GM12878 (cell line): ENCODE data around the gene PRDM8. TPM values are rescaled to one million over a fixed set of nuclear protein-coding genes. Genes with fewer than 3 reads are reported as not detected.

Experiments used
- ATF3 ChIP-seq: IDR thresholded peaks from 2 replicates; pipeline ENCODE4 v1.6.1; 2011; ENCODE audit warnings: low read depth, mild to moderate bottlenecking, low read length, moderate library complexity, borderline replicate concordance; ENCODE audit errors: extremely low read depth
- CBX3 ChIP-seq: fragments of 200-600 bp; sonication (generic); IDR thresholded peaks from 2 replicates; pipeline ENCODE4 v1.6.1; 2016; ENCODE audit warnings: low read depth, borderline replicate concordance
- E2F8 ChIP-seq: fragments of 450-650 bp; IDR thresholded peaks from 2 replicates; pipeline ENCODE4 v1.6.1; 2018; ENCODE audit warnings: mild to moderate bottlenecking, low read depth, moderate library complexity; ENCODE audit not compliant: partially characterized antibody
- E4F1 ChIP-seq: fragments of 450-650 bp; IDR thresholded peaks from 2 replicates; pipeline ENCODE4 v1.6.1; 2018; ENCODE audit warnings: borderline replicate concordance, mild to moderate bottlenecking; ENCODE audit not compliant: partially characterized antibody
- FOS ChIP-seq: IDR thresholded peaks from 3 replicates; pipeline ENCODE4 v1.6.1; 2011; ENCODE audit warnings: borderline replicate concordance; ENCODE audit not compliant: insufficient read length; ENCODE audit errors: extremely low read depth
- FOXK2 ChIP-seq: fragments of 450-650 bp; IDR thresholded peaks from 2 replicates; pipeline ENCODE4 v1.6.1; 2017; ENCODE audit warnings: mild to moderate bottlenecking, moderate library complexity
- NBN ChIP-seq: fragments of 450-650 bp; IDR thresholded peaks from 2 replicates; pipeline ENCODE4 v1.6.1; 2016
- NR2F1 ChIP-seq: fragments of 450-650 bp; conservative IDR thresholded peaks from 2 replicates; pipeline ENCODE4 v1.6.1; 2017; ENCODE audit warnings: mild to moderate bottlenecking
- PAX8 ChIP-seq: fragments of 450-650 bp; IDR thresholded peaks from 2 replicates; pipeline ENCODE4 v1.6.1; 2017; ENCODE audit warnings: mild to moderate bottlenecking, moderate library complexity
- RB1 ChIP-seq: fragments of 450-650 bp; formaldehyde crosslinking; IDR thresholded peaks from 2 replicates; pipeline ENCODE4 v1.6.1; 2017; ENCODE audit warnings: mild to moderate bottlenecking, borderline replicate concordance
- RELA ChIP-seq: fragments of 450-650 bp; IDR thresholded peaks from 2 replicates; pipeline ENCODE4 v1.8.0; 2014; ENCODE audit warnings: borderline replicate concordance; ENCODE audit not compliant: partially characterized antibody
- RELB ChIP-seq: fragments of 450-650 bp; IDR thresholded peaks from 2 replicates; pipeline ENCODE4 v1.6.1; 2017; ENCODE audit warnings: low read depth, mild to moderate bottlenecking, moderate library complexity
- SP1 ChIP-seq: IDR thresholded peaks from one replicate; pipeline ENCODE4 v1.6.1; 2011; ENCODE audit warnings: low read depth, low read length
- SREBF1 ChIP-seq: IDR thresholded peaks from 2 replicates; pipeline ENCODE4 v1.6.1; 2012; ENCODE audit warnings: mild to moderate bottlenecking, low read length
- SUZ12 ChIP-seq: fragments of 200-600 bp; sonication (generic); IDR thresholded peaks from one replicate; pipeline ENCODE4 v1.6.1; 2018; ENCODE audit warnings: antibody characterized with exemption, mild to moderate bottlenecking; ENCODE audit not compliant: unreplicated experiment
- TARDBP ChIP-seq: IDR thresholded peaks from 2 replicates; pipeline ENCODE4 v1.6.1; 2016; ENCODE audit warnings: borderline replicate concordance
- TCF3 ChIP-seq: IDR thresholded peaks from 2 replicates; pipeline ENCODE4 v1.6.1; 2012; ENCODE audit warnings: low read depth, mild to moderate bottlenecking, low read length, borderline replicate concordance; ENCODE audit not compliant: insufficient read depth
- ZBED1 ChIP-seq: IDR thresholded peaks from 2 replicates; pipeline ENCODE4 v1.6.1; 2016; ENCODE audit warnings: borderline replicate concordance
- ZBTB40 ChIP-seq: fragments of 450-650 bp; IDR thresholded peaks from 2 replicates; pipeline ENCODE4 v1.6.1; 2016; ENCODE audit warnings: mild to moderate bottlenecking, moderate library complexity, borderline replicate concordance
- ZNF207 ChIP-seq: fragments of 450-650 bp; IDR thresholded peaks from 2 replicates; pipeline ENCODE4 v1.6.1; 2014; ENCODE audit warnings: antibody characterized with exemption, mild to moderate bottlenecking, borderline replicate concordance
- polyA plus RNA-seq, 11 experiments: library from polyadenylated mRNA; depleted of rRNA in 4 of 11; unstranded in 6 of 11; stranded (reverse) in 5 of 11; fragments of >200 nt; fragmentation: Nextera tagmentation in 4 of 11; fragmentation: Illumina TruSeq in 1 of 11; extraction: Ambion mirVana in 4 of 11; extraction: Trizol in 1 of 11; gene quantifications; 1 replicate in 1 of 11; 2 replicates in 10 of 11; pipeline versions ENCODE4 v1.2.1 to v1.2.3, GENCODE V29; 2011 to 2016; ENCODE audit warnings: inconsistent platforms in 2 of 11, missing spikeins in 2 of 11, low read depth in 1 of 11
- total RNA-seq, 4 experiments: library from RNA; depleted of rRNA in 3 of 4; stranded (reverse); fragments of >200 nt in 3 of 4; fragmentation: Illumina TruSeq in 1 of 4; extraction: Trizol in 1 of 4; gene quantifications; 2 replicates each; pipeline versions ENCODE4 v1.2.1 to v1.2.3, GENCODE V29; 2013 to 2021

Gene PRDM8
- total and polyA plus RNA-seq, 10 of the 15 experiments (the other 5 are each of a cell fraction or from before 2014, with no cell fraction given): 0.09 to 1.6 (median 0.40) TPM

- TF ChIP-seq ZBTB40 (no peak), NBN (no peak), FOS (no peak), SUZ12 (no peak), SP1 (no peak), NR2F1 (no peak), ZBED1 (no peak), RELB (0 out of 2 replicates have a peak, but pooled peaks have one; percentile 29), ZNF207 (no peak), PAX8 (no peak), E2F8 (no peak), TCF3 (no peak), RB1 (0 out of 2 replicates have a peak, but pooled peaks have one; percentile 40), CBX3 (no peak), TARDBP (no peak), RELA (peak; percentile 13), ATF3 (no peak), FOXK2 (no peak), E4F1 (no peak), SREBF1 (no peak)
Observed at GRCh38 chr4:80202190-80202711, 4.9 kb downstream of the PRDM8 start (continued).
